ENCODE measurements around the gene SNORC. TPM values are rescaled to one million over a fixed set of nuclear protein-coding genes. Genes with fewer than 3 reads are reported as not detected.
"Not testable (repeated sequence)": the region's sequence is repeated elsewhere in the genome, so short reads cannot be mapped to it uniquely, and the experiment has no call there.

SNORC gene
- total RNA-seq, 4 donors from 2014 or later: 0.24 to 0.79 (median 0.40) TPM

- ATAC-seq (ENCODE audit: low FRiP score) (no peak), DNase-seq (ENCODE audit: low spot score) (no peak)
- no peak for TF ChIP-seq CTCF (IDR thresholded peaks at IDR 0.05)
Observed at GRCh38 chr2:232839411-232840079, 30.5 kb upstream of the SNORC start.

GRCh38 chr2:232842689-232843088, 27.4 kb upstream of the SNORC start:
- ATAC-seq (ENCODE audit: low FRiP score) (no peak), DNase-seq (ENCODE audit: low spot score) (no peak)
- no peak for TF ChIP-seq CTCF (IDR thresholded peaks at IDR 0.05)

GRCh38 chr2:232843834-232844233, 26.2 kb upstream of the SNORC start:
- DNase-seq (ENCODE audit: low spot score) (no peak), ATAC-seq (ENCODE audit: low FRiP score) (no peak)
- TF ChIP-seq CTCF (IDR thresholded peaks at IDR 0.05): no peak

- no peak for TF ChIP-seq CTCF (IDR thresholded peaks at IDR 0.05)
- DNase-seq (ENCODE audit: low spot score) (no peak), ATAC-seq (ENCODE audit: low FRiP score) (no peak)
Observed at GRCh38 chr2:232846055-232846454, 24.0 kb upstream of the SNORC start.

GRCh38 chr2:232850039-232850438, 20.0 kb upstream of the SNORC start:
- ATAC-seq (ENCODE audit: low FRiP score) (no peak), DNase-seq (ENCODE audit: low spot score) (no peak)
- no peak for TF ChIP-seq CTCF (IDR thresholded peaks at IDR 0.05)

- DNase-seq (ENCODE audit: low spot score): not testable (repeated sequence)
Observed at GRCh38 chr2:232852081-232852480, 18.0 kb upstream of the SNORC start.

GRCh38 chr2:232852676-232853075, 17.4 kb upstream of the SNORC start:
- no peak for ATAC-seq (ENCODE audit: low FRiP score)
- DNase-seq (ENCODE audit: low spot score): no peak
- no peak for TF ChIP-seq CTCF (IDR thresholded peaks at IDR 0.05)

More at GRCh38 chr2:232852081-232852480, 18.0 kb upstream of the SNORC start:
- ATAC-seq (ENCODE audit: low FRiP score): not testable (repeated sequence)
